ENCODE measurements around the gene RNF212.
"Not testable (repeated sequence)": the region's sequence is repeated elsewhere in the genome, so short reads cannot be mapped to it uniquely, and the experiment has no call there.

RNF212 gene

GRCh38 chr4:1047976-1048772 lies 65.2 kb downstream of the RNF212 start:
- no peak overlapping the region for H3K4me3 ChIP-seq (ENCODE audit: low read depth, low read length)
- no peak for TF ChIP-seq CTCF (IDR thresholded peaks at IDR 0.05; ENCODE audit: low read depth, low read length, missing control alignments)
- no peak for DNase-seq (ENCODE audit: low read depth)

GRCh38 chr4:1047106-1047975 lies 66.0 kb downstream of the RNF212 start:
- H3K4me3 ChIP-seq (ENCODE audit: low read depth, low read length): no peak overlapping the region
- DNase-seq (ENCODE audit: low read depth): no peak
- TF ChIP-seq CTCF (IDR thresholded peaks at IDR 0.05; ENCODE audit: low read depth, low read length, missing control alignments): no peak

GRCh38 chr4:1046581-1047011 lies 66.8 kb downstream of the RNF212 start:
- not testable (repeated sequence) for DNase-seq (ENCODE audit: low read depth); H3K4me3 ChIP-seq (ENCODE audit: low read depth, low read length)

GRCh38 chr4:1045595-1046201 lies 67.7 kb downstream of the RNF212 start:
- DNase-seq (ENCODE audit: low read depth): no peak
- TF ChIP-seq CTCF (IDR thresholded peaks at IDR 0.05; ENCODE audit: low read depth, low read length, missing control alignments): no peak

DNA sequence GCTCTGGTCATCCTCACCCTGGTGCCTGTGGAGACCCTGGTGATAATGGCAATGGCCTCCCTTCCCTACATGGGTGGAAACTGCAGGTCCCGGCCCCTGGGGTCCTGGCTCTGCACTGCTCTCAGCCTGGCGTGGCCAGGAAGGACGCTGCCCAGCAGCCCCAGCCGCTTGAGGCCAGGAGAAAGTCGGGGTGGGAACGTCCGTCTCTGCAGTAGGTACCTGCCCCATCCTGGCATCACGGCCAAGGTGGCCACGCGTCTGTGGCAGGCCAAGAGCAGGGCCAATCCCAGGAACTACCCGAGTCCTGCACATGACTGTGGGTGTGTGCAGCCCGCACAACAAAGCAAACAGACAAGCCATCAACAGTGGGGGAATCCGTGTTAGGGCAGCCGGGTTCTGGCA lies 68.2 kb downstream of the RNF212 start:
- TF ChIP-seq CTCF (IDR thresholded peaks at IDR 0.05; ENCODE audit: low read depth, low read length, missing control alignments): no peak
- no peak for DNase-seq (ENCODE audit: low read depth)
- no peak overlapping the region for H3K4me3 ChIP-seq (ENCODE audit: low read depth, low read length)

More at GRCh38 chr4:1045595-1046201, 67.7 kb downstream of the RNF212 start:
- no peak overlapping the region for H3K4me3 ChIP-seq (ENCODE audit: low read depth, low read length)

DNA sequence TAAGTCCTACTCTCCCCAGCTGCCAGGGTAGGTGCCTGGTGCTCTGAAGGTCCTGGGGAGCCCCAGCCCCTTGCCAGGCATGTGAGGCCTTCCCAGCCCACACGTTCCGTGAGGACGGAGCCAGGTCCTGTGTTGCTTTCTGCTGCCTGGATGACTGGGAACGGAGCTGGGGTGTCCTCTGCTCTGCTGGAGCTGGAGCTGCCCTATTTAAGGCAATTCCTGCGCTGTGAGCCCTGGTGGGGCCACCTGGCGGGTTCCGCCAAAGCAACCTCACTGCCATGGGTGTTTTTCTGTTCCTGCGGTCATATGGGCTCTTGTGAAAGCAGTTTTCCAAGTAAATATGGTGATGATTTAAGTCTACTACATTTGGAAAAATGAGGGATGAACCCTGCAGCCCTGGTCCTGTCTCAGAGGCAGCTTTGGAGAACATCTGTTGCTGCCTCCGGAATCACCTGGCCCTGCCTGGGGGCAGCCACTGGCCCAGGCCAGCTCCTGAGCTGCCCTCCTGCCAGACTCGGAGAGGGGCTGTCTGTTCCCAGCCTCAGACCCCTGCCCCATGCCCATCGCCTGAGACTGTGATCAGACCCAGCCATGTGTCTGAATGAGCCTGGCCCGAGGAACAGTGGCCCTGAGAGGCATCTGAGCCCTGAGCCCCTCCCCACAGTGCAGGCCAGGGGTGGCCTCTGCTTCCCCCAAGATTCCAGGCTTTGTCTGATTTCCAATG lies 68.7 kb downstream of the RNF212 start:
- H3K4me3 ChIP-seq (ENCODE audit: low read depth, low read length): no peak overlapping the region
- no peak for DNase-seq (ENCODE audit: low read depth)
- TF ChIP-seq CTCF (IDR thresholded peaks at IDR 0.05; ENCODE audit: low read depth, low read length, missing control alignments): no peak
